HG03521 (cell line): ENCODE measurements around the gene OR11H7.
"Not testable (repeated sequence)": the region's sequence is repeated elsewhere in the genome, so short reads cannot be mapped to it uniquely, and the experiment has no call there.

Source experiments
- ATAC-seq: cut with Tn5 transposase; IDR thresholded peaks from one replicate; pipeline ENCODE4 v1.9.1; 2021; ENCODE audit warnings: mild to moderate bottlenecking, moderate library complexity; ENCODE audit not compliant: unreplicated experiment

Gene OR11H7

GRCh38 chr14:20228681-20229080, at the start of gene OR11H7:
Gene OR11H7, plus strand, starts transcription at chr14:20228981.
- no peak for ATAC-seq

GRCh38 chr14:20179218-20179617, 49.6 kb upstream of the OR11H7 start:
- ATAC-seq, result no peak

GRCh38 chr14:20179880-20180279, 48.9 kb upstream of the OR11H7 start:
- no peak for ATAC-seq

GRCh38 chr14:20180486-20180885, 48.3 kb upstream of the OR11H7 start:
- ATAC-seq, result no peak

- no peak for ATAC-seq
Observed at GRCh38 chr14:20184181-20184580, 44.6 kb upstream of the OR11H7 start.

- ATAC-seq, result no peak
Observed at GRCh38 chr14:20190596-20190995, 38.2 kb upstream of the OR11H7 start, which contains the start of gene OR11G2. Gene OR11G2, plus strand, starts transcription at chr14:20190896. Its CDS starts 6,542 bp downstream, at chr14:20197438.

GRCh38 chr14:20191396-20191795, 37.4 kb upstream of the OR11H7 start:
- ATAC-seq, result no peak

GRCh38 chr14:20194101-20194500, 34.7 kb upstream of the OR11H7 start:
- no peak for ATAC-seq

- ATAC-seq, result not testable (repeated sequence)
Observed at GRCh38 chr14:20195170-20195569, 33.6 kb upstream of the OR11H7 start.

GRCh38 chr14:20195911-20196310, 32.9 kb upstream of the OR11H7 start:
- no peak for ATAC-seq

GRCh38 chr14:20197459-20197858, 31.3 kb upstream of the OR11H7 start:
- ATAC-seq, result no peak

- no peak for ATAC-seq
Observed at GRCh38 chr14:20198991-20199390, 29.8 kb upstream of the OR11H7 start.

GRCh38 chr14:20204721-20205120, 24.1 kb upstream of the OR11H7 start:
- ATAC-seq, result no peak

- no peak for ATAC-seq
Observed at GRCh38 chr14:20209595-20209994, 19.2 kb upstream of the OR11H7 start.

GRCh38 chr14:20212406-20212805, 16.4 kb upstream of the OR11H7 start:
- not testable (repeated sequence) for ATAC-seq

- ATAC-seq, result no peak
Observed at GRCh38 chr14:20215196-20215595, 13.6 kb upstream of the OR11H7 start.

GRCh38 chr14:20219033-20219432, 9.7 kb upstream of the OR11H7 start:
- ATAC-seq, result no peak

GRCh38 chr14:20223410-20223809, 5.4 kb upstream of the OR11H7 start, which contains the start of gene OR11H6:
Gene OR11H6, plus strand, starts transcription at chr14:20223710. Its CDS starts 0 bp downstream, at chr14:20223710.
- ATAC-seq, result no peak

- ATAC-seq, result not testable (repeated sequence)
Observed at GRCh38 chr14:20235415-20235814, 6.6 kb downstream of the OR11H7 start.

- ATAC-seq, result no peak
Observed at GRCh38 chr14:20247646-20248246, 19.0 kb downstream of the OR11H7 start.

- ATAC-seq, result no peak
Observed at GRCh38 chr14:20262642-20263128, 33.9 kb downstream of the OR11H7 start.

GRCh38 chr14:20264361-20264760, 35.6 kb downstream of the OR11H7 start:
- not testable (repeated sequence) for ATAC-seq

- no peak for ATAC-seq
Observed at GRCh38 chr14:20274062-20274461, 45.3 kb downstream of the OR11H7 start.
